Ovary (tissue), 3 donors: ENCODE data around the gene MAGEA4.

Source experiments
- POLR2A ChIP-seq: fragments of 450-650 bp; IDR thresholded peaks from one replicate; pipeline ENCODE4 v1.6.1; 2017; ENCODE audit warnings: antibody characterized with exemption, mild to moderate bottlenecking, moderate library complexity
- TF ChIP-seq, protein P1 (sequence below), 3 donors: fragments of 450-650 bp in 2 of 3; fragments of 200-600 bp in 1 of 3; IDR thresholded peaks; one replicate each; pipeline versions ENCODE4 v1.5.1 to v1.8.0; 2016 to 2022; ENCODE audit warnings: antibody characterized with exemption in 3 of 3, mild to moderate bottlenecking in 1 of 3
- donor health status: DM: no; HTN: no; CAD: no.

DNA sequence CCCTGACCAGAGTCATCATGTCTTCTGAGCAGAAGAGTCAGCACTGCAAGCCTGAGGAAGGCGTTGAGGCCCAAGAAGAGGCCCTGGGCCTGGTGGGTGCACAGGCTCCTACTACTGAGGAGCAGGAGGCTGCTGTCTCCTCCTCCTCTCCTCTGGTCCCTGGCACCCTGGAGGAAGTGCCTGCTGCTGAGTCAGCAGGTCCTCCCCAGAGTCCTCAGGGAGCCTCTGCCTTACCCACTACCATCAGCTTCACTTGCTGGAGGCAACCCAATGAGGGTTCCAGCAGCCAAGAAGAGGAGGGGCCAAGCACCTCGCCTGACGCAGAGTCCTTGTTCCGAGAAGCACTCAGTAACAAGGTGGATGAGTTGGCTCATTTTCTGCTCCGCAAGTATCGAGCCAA is 11.0 kb downstream of the MAGEA4 start:
- no peak for TF ChIP-seq POLR2A
- TF ChIP-seq, protein P1, sequence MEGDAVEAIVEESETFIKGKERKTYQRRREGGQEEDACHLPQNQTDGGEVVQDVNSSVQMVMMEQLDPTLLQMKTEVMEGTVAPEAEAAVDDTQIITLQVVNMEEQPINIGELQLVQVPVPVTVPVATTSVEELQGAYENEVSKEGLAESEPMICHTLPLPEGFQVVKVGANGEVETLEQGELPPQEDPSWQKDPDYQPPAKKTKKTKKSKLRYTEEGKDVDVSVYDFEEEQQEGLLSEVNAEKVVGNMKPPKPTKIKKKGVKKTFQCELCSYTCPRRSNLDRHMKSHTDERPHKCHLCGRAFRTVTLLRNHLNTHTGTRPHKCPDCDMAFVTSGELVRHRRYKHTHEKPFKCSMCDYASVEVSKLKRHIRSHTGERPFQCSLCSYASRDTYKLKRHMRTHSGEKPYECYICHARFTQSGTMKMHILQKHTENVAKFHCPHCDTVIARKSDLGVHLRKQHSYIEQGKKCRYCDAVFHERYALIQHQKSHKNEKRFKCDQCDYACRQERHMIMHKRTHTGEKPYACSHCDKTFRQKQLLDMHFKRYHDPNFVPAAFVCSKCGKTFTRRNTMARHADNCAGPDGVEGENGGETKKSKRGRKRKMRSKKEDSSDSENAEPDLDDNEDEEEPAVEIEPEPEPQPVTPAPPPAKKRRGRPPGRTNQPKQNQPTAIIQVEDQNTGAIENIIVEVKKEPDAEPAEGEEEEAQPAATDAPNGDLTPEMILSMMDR (IDR thresholded peaks at IDR 0.05): no peak
